Measurements from ENCODE around the gene THADA.
"Not testable (repeated sequence)": the region's sequence is repeated elsewhere in the genome, so short reads cannot be mapped to it uniquely, and the experiment has no call there.

Gene THADA

GRCh38 chr2:43293744-43294695, 301.8 kb downstream of the THADA start:
- Histone ChIP-seq H3K27me3 (ENCODE audit: insufficient read depth, low read length) (no peaks in the 10 kb centered on the region), H3K9me3 (ENCODE audit: insufficient read depth, low read depth, low read length) (peaks cover 3% of the 10 kb centered on the region; the same call in 1 of the 2 replicates), H3K27ac (ENCODE audit: low read length) (no peak overlapping the region), H3K9ac (ENCODE audit: low read depth, low read length) (no peak overlapping the region), H3K4me3 (ENCODE audit: low read length) (no peak overlapping the region), H3K4me1 (ENCODE audit: insufficient read depth, low read length) (no peaks in the 10 kb centered on the region), H3K36me3 (ENCODE audit: insufficient read depth, low read depth, low read length) (no peaks in the 10 kb centered on the region)

GRCh38 chr2:43292851-43293743, 302.7 kb downstream of the THADA start:
- Histone ChIP-seq H3K27ac (ENCODE audit: low read length) (no peak overlapping the region), H3K4me3 (ENCODE audit: low read length) (no peak overlapping the region), H3K4me1 (ENCODE audit: insufficient read depth, low read length) (no peaks in the 10 kb centered on the region), H3K36me3 (ENCODE audit: insufficient read depth, low read depth, low read length) (no peaks in the 10 kb centered on the region), H3K27me3 (ENCODE audit: insufficient read depth, low read length) (no peaks in the 10 kb centered on the region), H3K9me3 (ENCODE audit: insufficient read depth, low read depth, low read length) (peaks cover 3% of the 10 kb centered on the region; the same call in 1 of the 2 replicates), H3K9ac (ENCODE audit: low read depth, low read length) (no peak overlapping the region)

DNA sequence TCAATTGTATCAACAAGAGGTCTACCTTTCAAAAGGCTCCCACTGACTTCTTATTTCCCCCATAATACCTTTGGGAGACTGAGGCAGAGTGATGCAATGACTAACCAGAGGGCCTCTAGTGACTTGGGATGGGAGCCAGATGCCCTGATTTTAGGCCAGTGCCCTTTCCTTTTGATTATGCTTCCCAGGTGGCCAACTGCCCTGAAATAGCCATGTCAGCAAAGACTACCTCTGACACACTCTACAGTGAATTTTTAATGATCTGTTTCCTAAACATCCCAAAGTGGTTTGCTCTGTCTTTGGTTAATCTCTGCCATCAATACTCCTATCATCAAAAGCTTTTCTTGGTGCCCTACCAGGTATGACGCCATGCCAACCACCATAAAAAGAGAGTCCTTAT, 303.5 kb downstream of the THADA start:
- no peak overlapping the region for H3K4me3 ChIP-seq (ENCODE audit: low read length)
- no peaks in the 10 kb centered on the region for H3K27me3 ChIP-seq (ENCODE audit: insufficient read depth, low read length)
- no peaks in the 10 kb centered on the region for H3K4me1 ChIP-seq (ENCODE audit: insufficient read depth, low read length)
- H3K9ac ChIP-seq (ENCODE audit: low read depth, low read length): no peak overlapping the region
- H3K9me3 ChIP-seq (ENCODE audit: insufficient read depth, low read depth, low read length): peaks cover 3% of the 10 kb centered on the region; the same call in 1 of the 2 replicates
- H3K36me3 ChIP-seq (ENCODE audit: insufficient read depth, low read depth, low read length): peaks cover 1% of the 10 kb centered on the region; the same call in 1 of the 2 replicates
- H3K27ac ChIP-seq (ENCODE audit: low read length): no peak overlapping the region

- H3K4me3 ChIP-seq (ENCODE audit: low read length): no peak overlapping the region
- no peaks in the 10 kb centered on the region for H3K27me3 ChIP-seq (ENCODE audit: insufficient read depth, low read length)
- H3K4me1 ChIP-seq (ENCODE audit: insufficient read depth, low read length): no peaks in the 10 kb centered on the region
- H3K9ac ChIP-seq (ENCODE audit: low read depth, low read length): no peak overlapping the region
- H3K27ac ChIP-seq (ENCODE audit: low read length): no peak overlapping the region
- peaks cover 31% of the 10 kb centered on the region for H3K36me3 ChIP-seq (ENCODE audit: insufficient read depth, low read depth, low read length)
- H3K9me3 ChIP-seq (ENCODE audit: insufficient read depth, low read depth, low read length): peaks cover 21% of the 10 kb centered on the region
Observed at GRCh38 chr2:43289331-43289730, 306.5 kb downstream of the THADA start.

DNA sequence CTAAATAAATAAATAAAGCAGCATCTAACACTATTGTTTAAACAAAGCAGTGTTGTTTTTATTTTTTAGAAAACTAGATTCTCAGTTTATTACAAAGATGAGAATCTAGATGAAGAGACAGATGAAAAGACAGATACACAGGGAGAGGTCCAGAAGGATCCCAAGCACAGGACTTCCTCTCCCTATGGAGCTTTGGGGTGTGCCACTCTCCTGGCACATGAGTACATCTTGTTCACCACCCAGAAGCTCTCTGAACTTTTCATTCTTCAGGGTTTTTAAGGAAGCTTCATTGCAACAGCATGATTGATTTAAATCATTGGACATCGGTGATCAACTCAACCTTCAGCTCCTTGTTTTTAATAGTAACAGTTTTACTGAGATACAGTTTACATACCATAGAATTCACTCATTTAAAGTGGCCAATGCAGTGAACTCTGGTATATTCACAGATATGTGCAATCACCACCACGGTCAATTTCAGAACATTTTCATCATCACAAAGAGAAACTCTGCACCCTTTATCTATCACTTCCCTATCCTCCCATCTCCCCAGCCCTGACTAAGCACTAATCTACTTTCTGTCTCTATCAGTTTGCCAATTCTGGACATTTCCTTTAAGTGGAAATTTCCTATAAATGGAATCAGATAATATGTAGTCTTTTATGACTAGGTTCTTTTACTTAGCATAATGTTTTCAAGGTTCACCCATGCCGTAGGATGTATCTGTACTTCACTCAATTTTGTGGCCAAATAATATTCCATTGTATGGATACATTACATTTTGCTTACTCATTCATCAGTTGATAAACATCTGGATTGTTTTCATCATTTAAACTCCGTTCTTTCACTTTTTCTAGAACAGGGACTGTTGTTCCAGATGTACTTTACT, 307.2 kb downstream of the THADA start:
- no peaks in the 10 kb centered on the region for H3K27me3 ChIP-seq (ENCODE audit: insufficient read depth, low read length)
- peaks cover 33% of the 10 kb centered on the region for H3K36me3 ChIP-seq (ENCODE audit: insufficient read depth, low read depth, low read length)
- no peak overlapping the region for H3K27ac ChIP-seq (ENCODE audit: low read length)
- H3K9me3 ChIP-seq (ENCODE audit: insufficient read depth, low read depth, low read length): peaks cover 25% of the 10 kb centered on the region
- H3K9ac ChIP-seq (ENCODE audit: low read depth, low read length): no peak overlapping the region
- no peak overlapping the region for H3K4me3 ChIP-seq (ENCODE audit: low read length)
- H3K4me1 ChIP-seq (ENCODE audit: insufficient read depth, low read length): no peaks in the 10 kb centered on the region

GRCh38 chr2:43285987-43286386, 309.9 kb downstream of the THADA start:
- Histone ChIP-seq H3K4me3 (ENCODE audit: low read length) (no peak overlapping the region), H3K27ac (ENCODE audit: low read length) (no peak overlapping the region), H3K9me3 (ENCODE audit: insufficient read depth, low read depth, low read length) (peaks cover 25% of the 10 kb centered on the region), H3K9ac (ENCODE audit: low read depth, low read length) (no peak overlapping the region), H3K36me3 (ENCODE audit: insufficient read depth, low read depth, low read length) (peaks cover 44% of the 10 kb centered on the region), H3K27me3 (ENCODE audit: insufficient read depth, low read length) (no peaks in the 10 kb centered on the region), H3K4me1 (ENCODE audit: insufficient read depth, low read length) (no peaks in the 10 kb centered on the region)

DNA sequence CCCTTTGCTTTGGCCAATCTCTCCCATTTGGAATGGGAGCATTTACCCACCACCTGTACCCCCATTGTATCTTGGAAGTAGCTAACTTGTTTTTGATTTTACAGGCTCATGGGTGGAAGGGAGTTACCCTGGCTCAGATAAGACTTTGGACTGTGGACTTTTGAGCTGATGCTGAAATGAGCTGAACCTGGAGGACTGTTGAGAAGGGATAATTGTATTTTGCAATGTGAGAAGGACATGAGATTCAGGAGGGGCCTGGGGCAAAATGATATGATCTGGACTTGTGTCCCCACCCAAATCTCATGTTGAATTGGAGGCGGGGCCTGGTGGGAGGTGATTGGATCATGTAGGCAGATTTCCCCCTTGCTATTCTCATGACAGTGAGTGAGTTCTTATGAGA, 310.9 kb downstream of the THADA start:
- peaks cover 25% of the 10 kb centered on the region for H3K9me3 ChIP-seq (ENCODE audit: insufficient read depth, low read depth, low read length)
- no peaks in the 10 kb centered on the region for H3K27me3 ChIP-seq (ENCODE audit: insufficient read depth, low read length)
- H3K4me1 ChIP-seq (ENCODE audit: insufficient read depth, low read length): no peaks in the 10 kb centered on the region
- H3K4me3 ChIP-seq (ENCODE audit: low read length): no peak overlapping the region
- peaks cover 44% of the 10 kb centered on the region for H3K36me3 ChIP-seq (ENCODE audit: insufficient read depth, low read depth, low read length)
- no peak overlapping the region for H3K27ac ChIP-seq (ENCODE audit: low read length)
- no peak overlapping the region for H3K9ac ChIP-seq (ENCODE audit: low read depth, low read length)

DNA sequence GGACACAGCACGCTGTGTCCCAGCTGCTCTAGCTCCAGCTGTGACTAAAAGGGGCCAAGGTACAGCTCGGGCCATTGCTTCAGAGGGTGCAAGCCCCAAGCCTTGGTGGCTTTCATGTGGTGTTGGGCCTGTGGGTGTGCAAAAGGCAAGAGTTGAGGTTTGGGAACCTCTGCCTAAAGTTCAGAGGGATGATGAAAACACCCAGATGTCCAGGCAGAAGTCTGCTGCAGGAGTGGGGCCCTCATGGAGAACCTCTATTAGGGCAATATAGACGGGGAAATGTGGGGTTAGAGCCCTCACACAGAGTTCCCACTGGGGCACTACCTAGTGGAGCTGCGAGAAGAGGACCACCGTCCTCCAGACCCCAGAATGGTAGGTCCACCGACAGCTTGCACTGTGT, 311.5 kb downstream of the THADA start:
- H3K4me3 ChIP-seq (ENCODE audit: low read length); H3K27ac ChIP-seq (ENCODE audit: low read length); H3K27me3 ChIP-seq (ENCODE audit: insufficient read depth, low read length); H3K4me1 ChIP-seq (ENCODE audit: insufficient read depth, low read length); H3K9ac ChIP-seq (ENCODE audit: low read depth, low read length): not testable (repeated sequence)
- peaks cover 44% of the 10 kb centered on the region for H3K36me3 ChIP-seq (ENCODE audit: insufficient read depth, low read depth, low read length)
- peaks cover 25% of the 10 kb centered on the region for H3K9me3 ChIP-seq (ENCODE audit: insufficient read depth, low read depth, low read length)

DNA sequence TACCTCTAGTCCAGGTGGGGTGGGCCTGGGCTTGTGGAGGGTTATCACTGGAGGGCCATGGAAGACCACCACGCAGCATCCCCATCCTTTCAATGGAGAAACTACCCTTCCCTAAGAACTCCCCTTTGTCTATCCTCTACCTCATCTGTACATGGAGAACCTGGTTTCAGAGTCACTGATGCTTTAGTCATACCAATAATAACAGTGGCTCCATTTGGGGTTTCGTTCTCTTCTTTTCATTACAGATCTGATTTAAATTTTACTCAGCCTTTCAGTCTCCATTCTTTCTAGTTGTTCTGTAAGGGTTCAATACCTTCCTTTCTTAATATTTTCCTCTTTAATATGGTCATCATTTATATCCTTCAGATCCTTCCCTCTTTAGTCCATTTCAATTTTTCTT, 314.8 kb downstream of the THADA start:
- Histone ChIP-seq H3K9ac (ENCODE audit: low read depth, low read length) (no peak overlapping the region), H3K9me3 (ENCODE audit: insufficient read depth, low read depth, low read length) (peaks cover 20% of the 10 kb centered on the region), H3K27me3 (ENCODE audit: insufficient read depth, low read length) (no peaks in the 10 kb centered on the region), H3K27ac (ENCODE audit: low read length) (no peak overlapping the region), H3K4me1 (ENCODE audit: insufficient read depth, low read length) (peaks cover 3% of the 10 kb centered on the region; the same call in 1 of the 2 replicates), H3K4me3 (ENCODE audit: low read length) (no peak overlapping the region), H3K36me3 (ENCODE audit: insufficient read depth, low read depth, low read length) (peaks cover 35% of the 10 kb centered on the region)

DNA sequence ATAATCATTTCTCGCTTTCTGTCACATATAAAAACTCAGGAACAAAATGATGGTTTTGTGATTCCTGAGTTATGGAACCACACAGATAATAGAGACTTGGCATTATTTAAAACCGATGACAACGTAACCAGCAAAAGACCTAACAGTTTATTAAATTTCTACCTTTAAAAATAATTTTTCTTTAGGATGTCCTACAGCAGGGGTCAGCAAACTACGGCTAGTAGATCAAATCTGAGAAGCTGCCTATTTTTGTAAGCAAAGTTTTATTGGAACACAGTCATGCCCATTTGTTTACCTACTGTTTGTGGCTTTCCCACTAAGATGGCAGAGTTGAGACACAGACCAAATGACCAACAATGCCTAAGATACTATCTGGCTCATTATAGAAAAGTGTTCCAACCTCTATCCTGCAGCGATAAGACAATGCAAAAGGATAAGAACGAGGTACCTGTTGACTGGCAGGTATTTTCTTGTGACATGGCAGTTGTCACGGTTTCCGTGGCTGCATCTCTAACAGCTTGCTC, 316.5 kb downstream of the THADA start:
- Histone ChIP-seq H3K9ac (ENCODE audit: low read depth, low read length) (no peak overlapping the region), H3K27ac (ENCODE audit: low read length) (no peak overlapping the region), H3K4me1 (ENCODE audit: insufficient read depth, low read length) (peaks cover 3% of the 10 kb centered on the region; the same call in 1 of the 2 replicates), H3K36me3 (ENCODE audit: insufficient read depth, low read depth, low read length) (peaks cover 18% of the 10 kb centered on the region; the same call in 1 of the 2 replicates), H3K27me3 (ENCODE audit: insufficient read depth, low read length) (no peaks in the 10 kb centered on the region), H3K9me3 (ENCODE audit: insufficient read depth, low read depth, low read length) (peaks cover 4% of the 10 kb centered on the region), H3K4me3 (ENCODE audit: low read length) (no peak overlapping the region)

All from iPS-20b (cell line).